NCI-H345 (cell line): ENCODE results near the gene GHRH.

Source experiments
- DNase-seq: peaks from one replicate; lab custom pipeline; 2025; lab: John Stamatoyannopoulos, UW

GHRH gene

DNA sequence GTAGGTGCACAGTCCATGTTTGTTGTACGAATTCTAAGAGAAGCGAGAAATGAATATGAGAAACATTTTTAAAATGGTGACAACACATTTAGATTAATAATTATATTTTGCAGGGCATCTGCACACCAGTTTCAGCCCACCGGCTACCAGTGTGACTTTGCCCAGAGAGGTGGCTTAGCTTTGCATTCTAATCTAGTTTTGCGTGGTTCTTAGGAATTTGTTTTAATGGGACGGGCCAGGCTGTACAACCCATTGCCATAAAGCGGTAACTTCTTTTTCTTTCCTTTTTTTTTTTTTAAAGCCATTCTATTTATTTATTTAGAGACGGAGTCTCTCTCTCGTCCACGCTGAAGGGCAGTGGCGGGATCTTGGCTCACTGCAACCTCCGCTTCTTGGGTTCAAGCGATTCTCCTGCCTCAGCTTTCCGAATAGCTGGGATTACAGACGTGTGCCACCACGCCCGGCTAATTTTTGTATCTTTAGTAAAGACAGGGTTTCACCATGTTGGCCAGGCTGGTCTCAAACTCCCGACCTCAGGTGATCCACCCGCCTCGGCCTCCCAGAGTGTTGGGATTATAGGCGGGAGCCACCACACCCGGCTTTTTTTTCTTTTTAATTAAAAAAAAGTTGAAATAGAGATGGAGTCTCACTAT lies 28.7 kb upstream of the GHRH start:
- DNase-seq: no peak

GRCh38 chr20:37288091-37288490 lies 26.5 kb upstream of the GHRH start:
- DNase-seq: no peak

- DNase-seq: peak; percentile 76
Measured at GRCh38 chr20:37285664-37286374, 24.2 kb upstream of the GHRH start.

- no peak for DNase-seq
Measured at GRCh38 chr20:37284691-37285161, 23.1 kb upstream of the GHRH start.

- DNase-seq: no peak
Measured at GRCh38 chr20:37283530-37284195, 22.0 kb upstream of the GHRH start.

DNA sequence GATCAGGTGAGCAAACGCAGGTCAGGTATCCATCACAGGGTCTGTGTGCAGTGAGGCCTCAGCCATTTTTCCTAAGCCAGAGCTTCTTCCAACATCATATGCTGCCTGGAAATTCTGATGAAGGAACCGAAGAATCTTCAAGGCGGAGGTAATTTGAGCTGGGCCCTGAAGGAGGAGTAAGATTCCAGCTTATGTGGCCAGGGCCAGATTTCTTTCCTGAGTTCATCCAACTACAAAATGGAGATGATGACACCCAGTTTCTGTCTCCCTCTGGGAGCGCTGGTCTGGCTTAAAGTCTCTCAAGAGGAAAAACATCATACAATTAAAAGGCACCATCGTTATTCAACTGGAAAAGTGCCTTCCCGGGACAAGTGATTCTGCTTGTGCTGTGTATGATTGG lies 20.9 kb upstream of the GHRH start:
- DNase-seq: no peak

- no peak for DNase-seq
Measured at GRCh38 chr20:37280403-37280802, 18.8 kb upstream of the GHRH start.

DNA sequence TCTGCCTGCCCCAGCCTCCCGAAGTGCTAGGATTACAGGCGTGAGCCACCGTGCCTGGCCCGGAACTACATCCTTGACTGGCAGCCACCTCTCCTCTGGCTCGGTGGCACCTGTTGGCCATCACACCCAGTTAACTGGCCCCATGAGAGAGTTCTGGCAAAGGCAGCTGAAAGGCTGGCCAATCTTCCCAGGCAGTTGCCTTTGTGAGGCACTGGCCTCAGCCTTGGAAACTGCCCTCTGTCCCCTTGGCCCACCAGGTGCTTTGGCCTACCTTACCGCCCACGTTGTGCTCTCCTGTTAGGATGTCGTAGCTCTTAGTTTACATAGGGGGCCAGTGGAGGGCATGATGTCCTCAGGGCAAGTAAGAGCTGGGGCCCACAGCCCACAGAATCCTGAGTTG lies 18.2 kb upstream of the GHRH start:
- DNase-seq: no peak

GRCh38 chr20:37278966-37279590 lies 17.5 kb upstream of the GHRH start:
- DNase-seq: no peak

DNA sequence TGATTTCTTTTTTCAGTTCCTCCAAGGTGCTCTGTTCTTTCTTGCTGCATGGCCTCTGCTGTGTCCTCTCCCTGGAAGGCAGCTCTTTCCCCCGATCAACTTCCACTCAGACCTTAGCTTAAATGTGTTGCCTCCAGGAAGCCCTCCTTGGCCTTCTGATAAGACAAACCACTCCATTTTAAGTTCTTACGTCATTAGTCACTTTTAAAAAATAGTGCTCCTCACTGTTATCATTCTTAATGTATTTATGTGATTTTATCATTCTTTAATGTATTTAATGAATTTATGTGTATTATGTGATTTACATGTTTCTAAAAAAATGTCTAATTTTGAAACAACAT lies 15.6 kb upstream of the GHRH start:
- DNase-seq: no peak

DNA sequence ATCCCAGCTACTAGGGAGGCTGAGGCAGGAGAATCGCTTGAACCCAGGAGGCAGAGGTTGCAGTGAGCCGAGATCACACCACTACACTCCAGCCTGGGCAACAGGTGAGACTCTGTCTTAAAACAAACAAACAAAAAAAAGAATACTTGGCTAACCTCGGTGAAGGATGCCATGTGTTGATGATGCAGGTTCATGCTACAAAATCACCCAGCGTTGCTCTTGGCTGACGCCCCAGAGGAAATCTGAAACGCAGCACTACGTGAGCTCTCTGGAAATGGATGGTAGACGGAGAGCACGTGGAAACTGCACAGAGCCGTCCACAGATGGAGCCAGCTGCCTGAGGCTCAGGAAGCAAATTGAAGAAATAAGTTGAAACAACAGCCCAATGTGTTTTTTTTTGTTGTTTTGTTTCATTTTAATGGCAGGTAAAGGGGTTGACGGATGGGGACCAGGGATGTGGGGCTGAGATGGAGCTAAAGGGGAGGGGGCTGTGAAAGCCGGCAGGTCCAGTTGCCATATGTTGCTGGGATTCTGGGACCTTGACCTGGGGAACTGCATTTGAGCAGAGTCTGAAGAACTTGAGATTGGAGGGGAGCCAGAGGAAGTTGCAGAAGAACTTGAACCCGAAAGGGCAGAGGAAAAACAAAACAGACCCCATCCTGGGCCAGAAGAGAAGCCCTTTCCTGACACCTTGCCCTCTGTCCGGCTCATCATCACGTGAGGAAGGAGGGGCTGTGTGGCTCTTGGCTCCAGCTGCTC lies 15.1 kb upstream of the GHRH start:
- DNase-seq: peak; percentile 71

- no peak for DNase-seq
Measured at GRCh38 chr20:37274851-37275524, 13.4 kb upstream of the GHRH start.

DNA sequence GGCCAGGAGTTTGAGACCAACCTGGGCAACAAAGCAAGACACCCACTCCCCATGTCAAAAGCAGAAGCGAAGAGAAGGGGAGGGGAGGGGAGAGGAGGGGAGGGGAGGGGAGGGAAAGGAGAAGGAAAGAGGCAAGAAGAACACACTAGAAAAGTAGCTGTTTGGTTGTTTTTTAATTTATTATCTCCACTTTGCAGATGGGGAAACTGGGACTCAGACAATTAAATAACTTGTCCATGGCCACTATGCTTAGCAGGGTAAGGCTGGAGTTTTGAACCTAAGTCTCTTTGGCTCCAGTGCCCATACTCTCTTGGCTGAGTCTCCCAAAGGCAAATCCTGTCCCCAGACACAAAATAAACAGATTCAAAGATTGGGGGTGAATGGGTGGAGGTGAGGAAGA lies 12.4 kb upstream of the GHRH start:
- no peak for DNase-seq

GRCh38 chr20:37271421-37271768 lies 9.8 kb upstream of the GHRH start:
- no peak for DNase-seq

- DNase-seq: no peak
Measured at GRCh38 chr20:37270576-37271420, 9.2 kb upstream of the GHRH start.

- DNase-seq: peak; percentile 43
Measured at GRCh38 chr20:37267667-37268313, 6.2 kb upstream of the GHRH start.

DNA sequence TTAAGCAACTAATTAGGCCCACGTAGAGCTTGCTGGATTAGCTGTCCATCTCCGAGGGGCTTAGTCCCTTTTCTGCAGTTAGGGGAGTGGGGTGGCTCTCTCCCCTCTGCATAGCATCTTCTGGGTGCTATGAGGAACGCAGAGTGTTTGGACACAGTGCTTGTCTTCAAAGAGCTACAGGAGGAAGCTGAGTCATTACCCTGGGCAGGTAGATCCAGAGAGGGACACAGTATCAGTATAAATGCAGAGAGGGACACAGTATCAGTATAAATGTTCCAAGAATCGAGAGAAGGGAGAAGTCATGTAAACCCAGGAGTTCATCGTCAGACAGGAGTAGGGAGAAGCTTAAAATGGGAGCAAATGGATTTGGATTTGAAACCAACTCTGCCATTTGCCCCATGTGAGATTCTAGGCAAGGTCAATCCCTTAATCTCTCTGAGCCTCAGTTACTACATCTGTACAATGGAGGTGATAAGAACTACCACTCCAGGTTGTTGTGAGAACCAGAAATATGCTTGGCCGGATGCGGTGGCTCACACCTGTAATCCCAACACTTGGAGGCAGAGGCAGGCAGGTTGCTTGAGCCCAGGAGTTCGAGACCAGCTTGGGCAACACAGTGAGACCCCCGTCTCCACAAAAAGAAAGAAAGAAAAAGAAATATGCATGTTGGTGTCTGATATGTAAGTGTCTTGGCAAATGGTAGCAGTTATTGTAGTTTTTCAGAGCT lies 5.5 kb upstream of the GHRH start:
- DNase-seq: no peak

- DNase-seq: no peak
Measured at GRCh38 chr20:37265152-37265551, 3.5 kb upstream of the GHRH start.

DNA sequence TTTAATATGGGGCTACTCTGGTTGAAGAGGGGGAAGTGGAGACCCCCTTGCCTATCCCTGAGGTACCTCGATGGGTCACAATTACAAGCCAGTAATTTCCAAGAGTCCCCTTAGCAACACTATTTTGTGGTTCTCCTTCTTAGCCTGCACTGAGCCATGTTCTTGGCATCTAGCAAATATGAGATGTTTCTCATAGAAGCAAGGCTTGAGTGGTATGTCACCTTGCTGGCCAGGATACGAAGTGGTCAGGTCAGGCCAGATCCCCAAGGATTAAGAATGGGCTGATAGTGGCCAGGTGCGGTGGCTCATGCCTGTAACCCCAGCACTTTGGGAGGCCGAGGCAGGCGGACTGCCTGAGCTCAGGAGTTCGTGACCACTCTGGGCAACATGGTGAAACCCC lies 2.1 kb upstream of the GHRH start:
- DNase-seq: no peak

- DNase-seq: peak; percentile 62
Measured at GRCh38 chr20:37262505-37262904, 891 bp upstream of the GHRH start.
